ENCODE results near the gene SPATA17.

- no peak for TF ChIP-seq YY1 (IDR thresholded peaks at IDR 0.05; ENCODE audit: insufficient read depth, insufficient read length)
- no peak for TF ChIP-seq ZNF274 (IDR thresholded peaks at IDR 0.05; ENCODE audit: low read depth, low read length)
Measured at GRCh38 chr1:217911908-217912307, 280.8 kb downstream of the SPATA17 start.

All from NT2/D1 (cell line).